NCI-H2196 (cell line): ENCODE results near the gene DRG2.

Experiments
- DNase-seq: peaks from one replicate; lab custom pipeline; 2025; ENCODE audit not compliant: unreplicated experiment; lab: John Stamatoyannopoulos, UW

The DRG2 gene

GRCh38 chr17:18074566-18075272 lies 13.0 kb upstream of the DRG2 start:
- no peak for DNase-seq

- no peak for DNase-seq
Observed at GRCh38 chr17:18076936-18077335, 10.8 kb upstream of the DRG2 start.

GRCh38 chr17:18079543-18079942 lies 8.2 kb upstream of the DRG2 start:
- no peak for DNase-seq

- DNase-seq, result no peak
Observed at GRCh38 chr17:18084256-18084655, 3.5 kb upstream of the DRG2 start.

- DNase-seq, result no peak
Observed at GRCh38 chr17:18089613-18090012, 1.9 kb downstream of the DRG2 start.

GRCh38 chr17:18093616-18094408 lies 6.1 kb downstream of the DRG2 start:
- peak; percentile 29 for DNase-seq

- no peak for DNase-seq
Observed at GRCh38 chr17:18094409-18094807, 6.7 kb downstream of the DRG2 start.

- no peak for DNase-seq
Observed at GRCh38 chr17:18099516-18099915, 11.8 kb downstream of the DRG2 start.

GRCh38 chr17:18100616-18101015 lies 12.9 kb downstream of the DRG2 start:
- DNase-seq, result no peak

- DNase-seq, result no peak
Observed at GRCh38 chr17:18101828-18102227, 14.1 kb downstream of the DRG2 start.

GRCh38 chr17:18102640-18103039 lies 14.9 kb downstream of the DRG2 start:
- DNase-seq, result no peak

GRCh38 chr17:18105027-18105426 lies 17.3 kb downstream of the DRG2 start:
- no peak for DNase-seq

- no peak for DNase-seq
Observed at GRCh38 chr17:18105595-18105994, 17.8 kb downstream of the DRG2 start.

GRCh38 chr17:18106211-18106610 lies 18.5 kb downstream of the DRG2 start:
- no peak for DNase-seq

GRCh38 chr17:18107061-18107790 lies 19.5 kb downstream of the DRG2 start:
- no peak for DNase-seq

GRCh38 chr17:18107971-18108370 lies 20.2 kb downstream of the DRG2 start:
- no peak for DNase-seq

GRCh38 chr17:18108401-18109312 lies 20.9 kb downstream of the DRG2 start, which contains the start of gene MYO15A:
TSS of gene MYO15A (plus strand) at chr17:18108756. CDS start at chr17:18118801, 10,045 bp downstream.
- no peak for DNase-seq

- no peak for DNase-seq
Observed at GRCh38 chr17:18109935-18110485, 22.3 kb downstream of the DRG2 start.

- no peak for DNase-seq
Observed at GRCh38 chr17:18110636-18111145, 22.9 kb downstream of the DRG2 start.

- DNase-seq, result no peak
Observed at GRCh38 chr17:18111330-18111971, 23.7 kb downstream of the DRG2 start.
